Measurements from ENCODE around the gene ANK3.

The ANK3 gene

DNA sequence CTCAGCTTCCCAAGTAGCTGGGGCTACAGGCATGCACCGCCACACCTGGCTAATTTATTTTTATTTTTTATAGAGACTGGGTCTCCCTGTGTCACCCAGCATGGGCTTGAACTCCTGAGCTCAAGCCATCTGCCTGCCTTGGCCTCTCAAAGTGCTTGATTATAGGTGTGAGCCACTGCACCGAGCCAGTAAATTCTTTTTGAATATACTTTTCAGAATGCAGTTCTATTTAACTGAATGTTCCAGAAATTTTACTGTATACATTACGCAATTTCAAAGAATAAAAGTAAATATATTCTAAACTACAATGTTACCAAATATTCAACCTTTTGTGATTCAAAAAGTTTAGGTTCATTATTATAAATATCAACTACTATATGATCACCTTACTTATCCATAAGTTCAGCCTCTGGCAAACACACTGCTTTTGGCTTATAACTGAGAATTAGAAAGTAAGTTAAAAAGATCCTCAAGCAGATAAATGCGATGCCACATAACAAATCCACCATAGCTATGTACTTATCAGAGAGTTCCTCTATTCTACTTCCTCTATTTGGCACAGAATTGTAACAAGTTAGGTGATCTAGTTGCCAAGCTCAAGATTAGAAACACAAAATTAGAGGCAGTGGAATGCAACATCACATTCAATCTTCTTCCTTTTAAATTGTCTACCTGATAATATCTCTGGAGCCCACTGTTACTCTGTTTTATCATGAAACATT is 118.2 kb downstream of the ANK3 start:
- no peak for DNase-seq

DNA sequence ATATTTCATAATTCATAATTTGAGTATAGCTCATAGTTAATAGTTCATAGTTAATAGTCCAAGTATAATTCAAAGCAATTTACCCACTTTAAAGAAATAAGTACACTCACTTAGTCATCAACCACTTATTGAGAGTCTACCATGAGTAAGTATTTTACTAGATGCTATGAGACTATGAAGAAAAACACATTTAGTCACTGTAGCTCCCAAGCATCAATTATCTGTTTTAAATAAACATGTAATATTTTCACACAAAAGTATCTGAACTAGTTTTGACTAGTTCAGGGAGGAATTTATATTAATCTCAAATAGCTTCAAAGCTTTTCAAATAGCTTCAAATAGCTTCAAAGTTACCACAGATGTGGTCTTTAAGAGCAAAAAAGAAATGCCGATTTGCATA is 119.2 kb downstream of the ANK3 start:
- DNase-seq: no peak

- DNase-seq: no peak
Observed at GRCh38 chr10:60267802-60268201, 121.9 kb downstream of the ANK3 start.

- no peak for DNase-seq
Observed at GRCh38 chr10:60266513-60266912, 123.2 kb downstream of the ANK3 start.

- no peak for DNase-seq
Observed at GRCh38 chr10:60262647-60263126, 127.0 kb downstream of the ANK3 start.

GRCh38 chr10:60260321-60260720 is 129.4 kb downstream of the ANK3 start:
- no peak for DNase-seq

DNA sequence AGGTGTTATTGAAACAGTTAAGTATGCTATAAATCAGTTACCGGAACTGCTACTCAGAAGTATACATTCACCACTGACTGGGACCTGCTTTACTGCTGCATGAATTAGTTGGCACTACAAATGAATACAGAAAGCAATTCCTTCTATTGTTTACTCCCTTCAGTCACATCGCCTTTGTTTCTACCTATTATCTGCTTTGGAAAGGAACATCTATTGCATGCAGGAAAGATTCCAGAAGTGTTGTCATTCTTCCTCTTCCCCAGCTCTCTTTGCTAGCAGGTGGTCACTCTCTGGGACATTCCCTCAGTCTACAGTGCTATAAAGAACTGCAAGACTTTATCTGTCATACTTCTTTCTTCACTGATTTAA is 131.3 kb downstream of the ANK3 start:
- DNase-seq: no peak

GRCh38 chr10:60257767-60258428 is 131.8 kb downstream of the ANK3 start:
- DNase-seq: no peak

DNA sequence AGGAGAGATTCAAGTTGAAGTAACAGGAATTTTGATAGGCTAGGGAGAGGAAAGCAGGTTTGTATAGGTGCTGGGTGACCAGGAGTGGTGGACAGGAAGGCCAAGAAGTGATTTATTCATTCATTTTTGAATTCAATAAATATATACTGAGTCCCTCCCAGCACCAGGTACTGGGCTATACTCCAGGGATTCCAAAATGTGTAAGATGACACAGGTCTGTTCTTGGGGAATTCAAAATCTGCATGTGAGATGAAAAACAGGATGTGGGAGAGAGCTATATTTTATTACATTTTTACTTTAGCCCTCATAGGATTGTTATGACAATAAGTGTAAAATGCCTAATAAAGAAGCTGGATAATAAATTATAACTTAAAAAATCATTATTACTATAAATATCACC is 134.9 kb downstream of the ANK3 start:
- no peak for DNase-seq

DNA sequence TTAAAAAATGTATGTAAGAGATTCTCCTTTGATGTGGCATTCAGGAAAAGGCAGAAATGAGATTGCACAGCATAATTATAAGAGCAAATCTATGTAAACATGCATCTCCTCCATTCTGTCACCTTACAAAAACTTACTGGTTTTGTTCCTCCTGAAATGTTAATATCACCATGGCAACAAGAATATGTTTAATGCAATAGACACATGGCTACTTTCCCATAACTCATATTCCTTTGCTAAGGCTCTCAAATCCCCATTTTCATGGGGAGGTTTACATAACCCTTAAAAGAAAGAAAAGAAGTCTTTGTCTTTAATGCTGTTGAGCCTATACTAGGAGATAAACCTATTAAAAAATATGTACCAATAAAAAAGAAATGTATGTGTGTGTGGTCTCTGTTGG is 136.2 kb downstream of the ANK3 start:
- no peak for DNase-seq

DNA sequence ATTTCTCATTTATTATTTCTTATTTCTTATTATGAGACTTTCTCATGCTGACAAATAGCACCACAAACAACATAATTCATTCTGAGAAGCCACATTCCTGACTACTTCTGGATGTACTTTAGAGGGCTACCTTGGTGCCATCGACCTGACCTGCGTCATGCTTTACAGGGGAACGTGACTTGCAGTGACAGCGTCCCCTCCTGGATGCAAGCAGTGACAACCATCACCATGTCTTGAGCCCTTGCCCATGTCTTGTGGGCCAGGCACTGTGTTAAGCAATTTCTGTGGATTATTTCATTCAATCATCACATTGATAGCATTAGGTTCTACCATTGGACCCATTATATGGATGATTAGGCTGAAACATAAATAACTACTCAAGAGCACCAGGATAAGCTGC is 137.0 kb downstream of the ANK3 start:
- no peak for DNase-seq

GRCh38 chr10:60246382-60246781 is 143.3 kb downstream of the ANK3 start:
- no peak for DNase-seq

- DNase-seq: no peak
Observed at GRCh38 chr10:60239228-60239627, 150.4 kb downstream of the ANK3 start.

GRCh38 chr10:60238759-60239100 is 150.9 kb downstream of the ANK3 start:
- no peak for DNase-seq

- DNase-seq: no peak
Observed at GRCh38 chr10:60237977-60238758, 151.5 kb downstream of the ANK3 start.

DNA sequence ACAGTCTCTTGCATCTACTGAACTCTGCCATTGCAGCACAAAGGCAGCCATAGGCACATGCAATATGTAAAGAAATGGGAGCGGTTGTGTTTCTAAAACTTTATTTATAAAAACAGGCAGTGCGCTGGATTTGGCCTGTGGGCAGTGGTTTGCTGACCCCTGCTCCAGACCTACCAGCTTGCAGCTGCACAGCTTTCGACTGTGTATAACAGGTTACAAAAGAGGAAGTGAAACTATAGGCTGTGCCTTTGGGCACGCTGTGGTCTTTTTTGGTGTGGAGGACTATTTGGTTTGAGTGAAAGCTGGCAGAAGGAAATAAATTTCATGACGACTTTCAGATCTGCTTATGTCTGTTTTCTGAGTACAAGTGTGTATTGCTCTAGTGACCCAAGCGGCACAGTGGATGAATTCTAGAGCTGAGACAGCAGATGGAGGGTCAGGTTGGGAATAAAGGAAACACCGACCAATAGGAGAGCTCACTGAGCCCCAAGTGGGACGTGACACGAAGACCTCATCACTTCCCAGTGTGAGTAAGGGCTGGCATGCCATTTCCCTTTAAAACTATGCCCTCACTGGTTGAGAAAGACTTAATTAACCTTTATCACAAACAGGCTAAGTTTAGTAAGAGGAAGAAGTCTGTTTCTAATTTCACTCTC is 152.7 kb downstream of the ANK3 start:
- DNase-seq: no peak

GRCh38 chr10:60235001-60235400 is 154.7 kb downstream of the ANK3 start:
- no peak for DNase-seq

GRCh38 chr10:60234551-60234950 is 155.1 kb downstream of the ANK3 start:
- DNase-seq: no peak

DNA sequence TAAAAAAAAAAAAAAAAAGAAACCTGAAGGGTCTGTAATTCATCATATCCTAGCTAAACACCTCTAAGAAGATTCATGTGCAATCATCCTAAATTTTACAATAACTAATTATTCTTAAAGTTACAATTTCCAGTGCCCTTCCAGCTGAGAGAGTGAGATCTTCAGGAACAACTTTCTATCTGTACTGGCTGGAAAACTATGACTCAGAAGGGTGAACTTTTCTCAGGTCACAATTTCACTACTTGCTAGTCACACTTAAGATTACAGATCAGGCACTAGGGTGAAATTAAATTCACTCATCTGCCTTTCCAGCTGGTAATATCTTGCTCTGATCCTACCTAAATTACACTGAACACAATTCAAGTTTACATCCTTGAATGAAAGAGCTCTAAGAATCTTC is 158.8 kb downstream of the ANK3 start:
- no peak for DNase-seq

GRCh38 chr10:60224066-60224705 is 165.5 kb downstream of the ANK3 start:
- DNase-seq: no peak

- DNase-seq: no peak
Observed at GRCh38 chr10:60222047-60222446, 167.6 kb downstream of the ANK3 start.

DNA sequence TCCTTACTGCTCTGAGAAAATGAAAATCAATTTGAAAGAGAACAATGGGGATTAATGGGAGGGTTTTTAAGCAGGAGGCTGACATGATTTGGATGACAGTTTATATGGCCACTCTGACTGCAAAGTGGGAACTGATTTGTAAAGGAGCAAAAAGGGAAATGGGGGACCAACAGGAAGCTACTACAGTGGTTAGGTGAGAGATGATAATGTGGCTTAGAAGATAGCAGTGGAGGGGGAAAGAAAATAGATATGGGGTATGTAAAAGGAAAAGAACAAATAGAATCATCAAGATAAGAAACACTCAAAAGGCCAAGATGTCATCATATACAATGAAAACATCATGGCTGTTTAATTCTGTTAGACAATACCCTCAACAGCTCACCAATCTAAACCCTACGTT is 177.5 kb downstream of the ANK3 start:
- no peak for DNase-seq
